SK-N-SH (cell line): ENCODE data around the gene NUP133. TPM values are rescaled to one million over a fixed set of nuclear protein-coding genes. Genes with fewer than 3 reads are reported as not detected.
"Not testable (repeated sequence)": the region's sequence is repeated elsewhere in the genome, so short reads cannot be mapped to it uniquely, and the experiment has no call there.

Experiments used
- CTCF ChIA-PET: fragments of 300-600, 350-600 bp; formaldehyde crosslinking; extraction: SDS; loops from one replicate; lab custom pipeline; 2021; lab: Yijun Ruan, JAX
- POLR2A ChIA-PET: fragments of 350-600 bp; sonication (Branson Sonifier 250); formaldehyde crosslinking; extraction: SDS; loops from one replicate; lab custom pipeline; 2020; ENCODE audit warnings: antibody characterized with exemption, inconsistent platforms; lab: Yijun Ruan, JAX
- DNase-seq: peaks from one replicate; pipeline ENCODE4 v3.0.0; 2012
- H2AFZ ChIP-seq: fragments of 200-600 bp; sonication (generic); 2 replicates; pipeline ENCODE4 v1.8.1; 2016; ENCODE audit warnings: antibody characterized with exemption, mild to moderate bottlenecking, low read depth
- H3F3A ChIP-seq: fragments of 200-600 bp; sonication (generic); replicated peaks from 2 replicates; pipeline ENCODE3; 2016; ENCODE audit warnings: antibody characterized with exemption, mild to moderate bottlenecking; ENCODE audit not compliant: insufficient read depth
- H3K27ac ChIP-seq, 2 experiments: fragments of 200-500 bp in 1 of 2; fragments of 200-600 bp in 1 of 2; sonication (Bioruptor generic) in 1 of 2; sonication (generic), shearing (Covaris generic) in 1 of 2; 2 replicates each; pipeline versions ENCODE4 v1.5.1 to v1.6.1; 2014 to 2016; ENCODE audit warnings: low read depth in 2 of 2, inconsistent platforms in 1 of 2, low read length in 1 of 2, mild to moderate bottlenecking in 1 of 2, mixed read lengths in 1 of 2
- H3K27me3 ChIP-seq: fragments of 200-600 bp; sonication (generic), shearing (Covaris generic); 2 replicates; pipeline ENCODE4 v1.6.1; 2016; ENCODE audit warnings: mixed run types; ENCODE audit not compliant: insufficient read depth
- H3K36me3 ChIP-seq, 2 experiments: fragments of 200-500 bp in 1 of 2; fragments of 200-600 bp in 1 of 2; sonication (Bioruptor generic) in 1 of 2; sonication (generic) in 1 of 2; replicated peaks in 1 of 2; 2 replicates each; pipeline versions ENCODE3 to v1.5.1; 2014 to 2016; ENCODE audit warnings: low read length in 1 of 2, mild to moderate bottlenecking in 1 of 2; ENCODE audit not compliant: insufficient read depth in 2 of 2, control insufficient read depth in 1 of 2
- H3K4me1 ChIP-seq, 2 experiments: fragments of 200-500 bp in 1 of 2; fragments of 200-600 bp in 1 of 2; sonication (Bioruptor generic) in 1 of 2; sonication (generic), shearing (Covaris generic) in 1 of 2; 2 replicates each; pipeline versions ENCODE4 v1.5.1 to v1.6.1; 2014 to 2016; ENCODE audit warnings: low read depth in 1 of 2, low read length in 1 of 2, mixed run types in 1 of 2; ENCODE audit not compliant: insufficient read depth in 2 of 2, control insufficient read depth in 1 of 2
- H3K4me2 ChIP-seq: fragments of 200-600 bp; sonication (generic), shearing (Covaris generic); 2 replicates; pipeline ENCODE4 v1.6.1; 2017; ENCODE audit warnings: mixed run types
- H3K4me3 ChIP-seq, 2 experiments: fragments of 200-500 bp in 1 of 2; fragments of 200-600 bp in 1 of 2; sonication (Bioruptor generic) in 1 of 2; sonication (generic), shearing (Covaris generic) in 1 of 2; 2 replicates each; pipeline versions ENCODE4 v1.5.1 to v1.8.1; 2014 to 2016; ENCODE audit warnings: low read depth in 2 of 2, inconsistent platforms in 1 of 2, low read length in 1 of 2, mild to moderate bottlenecking in 1 of 2, mixed read lengths in 1 of 2, moderate library complexity in 1 of 2
- H3K79me2 ChIP-seq: fragments of 200-600 bp; sonication (generic); 2 replicates; pipeline ENCODE4 v1.8.1; 2017; ENCODE audit warnings: mild to moderate bottlenecking; ENCODE audit not compliant: insufficient read depth
- H3K9ac ChIP-seq: fragments of 200-600 bp; sonication (generic); 2 replicates; pipeline ENCODE4 v1.6.1; 2017; ENCODE audit warnings: mixed run types
- H3K9me2 ChIP-seq: fragments of 200-600 bp; sonication (generic); 2 replicates; pipeline ENCODE4 v1.6.1; 2017; ENCODE audit warnings: mixed run types
- H3K9me3 ChIP-seq: fragments of 200-600 bp; sonication (generic); 2 replicates; pipeline ENCODE4 v1.6.1; 2017; ENCODE audit warnings: mixed run types, mild to moderate bottlenecking, moderate library complexity
- H4K20me1 ChIP-seq: fragments of 200-600 bp; sonication (generic); 2 replicates; pipeline ENCODE4 v1.6.1; 2017; ENCODE audit warnings: mild to moderate bottlenecking, mixed run types; ENCODE audit not compliant: insufficient read depth
- CHD2 ChIP-seq: fragments of 150-350 bp; IDR thresholded peaks from 2 replicates; pipeline ENCODE4 v1.6.1; 2018; ENCODE audit warnings: low read length; ENCODE audit not compliant: partially characterized antibody
- CTCF ChIP-seq: fragments of 200-600 bp; sonication (generic); IDR thresholded peaks from 2 replicates; pipeline ENCODE4 v1.6.1; 2017; ENCODE audit warnings: antibody characterized with exemption, mild to moderate bottlenecking, moderate library complexity
- FOXM1 ChIP-seq: IDR thresholded peaks from 2 replicates; pipeline ENCODE4 v1.4.0; 2012; ENCODE audit warnings: low read depth, mild to moderate bottlenecking
- GABPA ChIP-seq: IDR thresholded peaks from 2 replicates; pipeline ENCODE4 v1.4.0; 2012; ENCODE audit warnings: low read depth, mild to moderate bottlenecking
- JUND ChIP-seq: IDR thresholded peaks from 2 replicates; pipeline ENCODE4 v1.4.0; 2012
- RXRA ChIP-seq: IDR thresholded peaks from 2 replicates; pipeline ENCODE4 v1.4.0; 2012; ENCODE audit warnings: low read depth, mild to moderate bottlenecking, borderline replicate concordance
- SMC3 ChIP-seq: IDR thresholded peaks from 2 replicates; pipeline ENCODE4 v1.6.1; 2012; ENCODE audit warnings: low read depth, low read length, improper control_type of control experiment
- TCF12 ChIP-seq: IDR thresholded peaks from 2 replicates; pipeline ENCODE4 v1.4.0; 2012
- USF2 ChIP-seq: fragments of 150-350 bp; IDR thresholded peaks from 2 replicates; pipeline ENCODE4 v1.6.1; 2017; ENCODE audit warnings: antibody characterized with exemption, low read length, low read depth, borderline replicate concordance
- WGBS: methylation state at CpG from one replicate; pipeline ENCODE4 v1.1.6; 2017; ENCODE audit warnings: low lambda C conversion rate; 5-methylcytosine and 5-hydroxymethylcytosine counted together
- polyA plus RNA-seq, 3 experiments: library from polyadenylated mRNA; depleted of rRNA; stranded (reverse); fragments of >200 nt; gene quantifications; 2 replicates each; pipeline ENCODE4 v1.2.3, GENCODE V29; 2012

Gene NUP133
- polyA plus RNA-seq, 1 of the 3 experiments (the other 2 are of a cell fraction) = 10.9 TPM

- no peaks in the 10 kb centered on the region for H4K20me1 ChIP-seq
- H3K9me3 ChIP-seq = no peaks in the 10 kb centered on the region
- no peaks in the 10 kb centered on the region for H3K27me3 ChIP-seq
- no peak overlapping the region for H3K4me2 ChIP-seq
- TF ChIP-seq FOXM1 = no peak
- no peak for TF ChIP-seq TCF12
- TF ChIP-seq GABPA = no peak
- TF ChIP-seq CTCF = no peak
- no peak for TF ChIP-seq RXRA
- no peak for TF ChIP-seq JUND
- no peak for TF ChIP-seq SMC3
- no peak for TF ChIP-seq CHD2
- TF ChIP-seq USF2 = no peak
- TF ChIP-seq, all 33 proteins: peak for 0
- Histone ChIP-seq H3K4me3 (no peak overlapping the region), H3K4me1 (no peaks in the 10 kb centered on the region), H3F3A (no peaks in the 10 kb centered on the region), H3K9ac (no peak overlapping the region), H2AFZ (no peak overlapping the region), H3K79me2 (no peaks in the 10 kb centered on the region), H3K9me2 (no peaks in the 10 kb centered on the region), H3K36me3 (no peaks in the 10 kb centered on the region), H3K27ac (no peak overlapping the region)
- POLR2A ChIA-PET = no interaction called here
- no peak for DNase-seq
- WGBS = 89% methylated on average over 10 of the region's 11 CpGs
- CTCF ChIA-PET = interaction anchor here (0.9 to 2.0 kb wide), 2 partner anchors 62 to 162 kb away, joined by 3 to 6 read pairs; no protein-coding TSS in a partner anchor
Measured at GRCh38 chr1:229420224-229420623, 87.9 kb downstream of the NUP133 start.

GRCh38 chr1:229418586-229418985 lies 89.6 kb downstream of the NUP133 start:
- 85% methylated on average over 6 of the region's 6 CpGs for WGBS
- H3K4me2 ChIP-seq, H3K27ac ChIP-seq, H3K9me2 ChIP-seq, H3K9me3 ChIP-seq, H3K27me3 ChIP-seq, H3K36me3 ChIP-seq, H3F3A ChIP-seq, H3K4me1 ChIP-seq, CTCF ChIA-PET, H2AFZ ChIP-seq, H4K20me1 ChIP-seq, POLR2A ChIA-PET, DNase-seq, H3K79me2 ChIP-seq, H3K9ac ChIP-seq, H3K4me3 ChIP-seq: not testable (repeated sequence)

- H3K4me2 ChIP-seq, H3K36me3 ChIP-seq, DNase-seq, H3K9ac ChIP-seq, H3K79me2 ChIP-seq, H3F3A ChIP-seq, H3K27ac ChIP-seq, H3K4me3 ChIP-seq, H3K27me3 ChIP-seq, H3K9me3 ChIP-seq, H3K9me2 ChIP-seq, POLR2A ChIA-PET, H2AFZ ChIP-seq, H4K20me1 ChIP-seq, CTCF ChIA-PET: not testable (repeated sequence)
- peaks cover 10 to 43% of the 10 kb centered on the region in 2 experiments for H3K4me1 ChIP-seq
- WGBS = 82% methylated on average over 5 of the region's 5 CpGs
Measured at GRCh38 chr1:229412810-229413209, 95.3 kb downstream of the NUP133 start.
